Naive B cell (primary cell): ENCODE results near the gene FBH1. TPM values are rescaled to one million over a fixed set of nuclear protein-coding genes. Genes with fewer than 3 reads are reported as not detected.
"Not testable (repeated sequence)": the region's sequence is repeated elsewhere in the genome, so short reads cannot be mapped to it uniquely, and the experiment has no call there.

Experiments used
- ATAC-seq, 2 donors: fragments of 150-1000 bp; cut with Tn5 transposase; 2 replicates each; pipeline ENCODE4 v1.10.0; 2021; ENCODE audit warnings: low read depth in 2 of 2, mild to moderate bottlenecking in 2 of 2, moderate library complexity in 2 of 2
- DNase-seq: peaks from one replicate; pipeline ENCODE4 v3.0.0; 2022
- H3K27ac Mint-ChIP-seq, 6 donors: one replicate each; pipeline ENCODE4 v1.8.0; 2020 to 2022; ENCODE audit warnings: mild to moderate bottlenecking in 6 of 6, mixed read lengths in 6 of 6, moderate library complexity in 5 of 6, inconsistent platforms in 2 of 6
- H3K27me3 Mint-ChIP-seq, 3 donors: one replicate each; pipeline ENCODE4 v1.8.0; 2021 to 2022; ENCODE audit warnings: mixed read lengths in 3 of 3, mild to moderate bottlenecking in 1 of 3
- H3K36me3 Mint-ChIP-seq, 2 donors: one replicate each; pipeline ENCODE4 v1.8.0; 2020 to 2022; ENCODE audit warnings: mixed read lengths in 2 of 2, inconsistent platforms in 1 of 2, mild to moderate bottlenecking in 1 of 2
- H3K4me1 Mint-ChIP-seq, 3 donors: one replicate each; pipeline ENCODE4 v1.8.0; 2020 to 2022; ENCODE audit warnings: mixed read lengths in 3 of 3, inconsistent platforms in 1 of 3, mild to moderate bottlenecking in 1 of 3, moderate library complexity in 1 of 3
- H3K4me3 Mint-ChIP-seq, 8 donors: one replicate each; pipeline ENCODE4 v1.8.0; 2020 to 2022; ENCODE audit warnings: mild to moderate bottlenecking in 8 of 8, mixed read lengths in 8 of 8, moderate library complexity in 8 of 8, inconsistent platforms in 2 of 8
- H3K9me3 Mint-ChIP-seq, 7 donors: one replicate each; pipeline ENCODE4 v1.8.0; 2020 to 2022; ENCODE audit warnings: mixed read lengths in 7 of 7, mild to moderate bottlenecking in 5 of 7, inconsistent platforms in 2 of 7, moderate library complexity in 1 of 7
- polyA plus RNA-seq, 6 donors: library from polyadenylated mRNA; unstranded; fragments of 300-500 nt; fragmentation: Illumina TruSeq; gene quantifications; one replicate each; pipeline ENCODE4 v1.2.3, GENCODE V29; 2021; ENCODE audit warnings: low read depth in 6 of 6

Gene FBH1
- polyA plus RNA-seq, 6 donors from 2014 or later, result 93.4 to 123 (median 95.2) TPM

DNA sequence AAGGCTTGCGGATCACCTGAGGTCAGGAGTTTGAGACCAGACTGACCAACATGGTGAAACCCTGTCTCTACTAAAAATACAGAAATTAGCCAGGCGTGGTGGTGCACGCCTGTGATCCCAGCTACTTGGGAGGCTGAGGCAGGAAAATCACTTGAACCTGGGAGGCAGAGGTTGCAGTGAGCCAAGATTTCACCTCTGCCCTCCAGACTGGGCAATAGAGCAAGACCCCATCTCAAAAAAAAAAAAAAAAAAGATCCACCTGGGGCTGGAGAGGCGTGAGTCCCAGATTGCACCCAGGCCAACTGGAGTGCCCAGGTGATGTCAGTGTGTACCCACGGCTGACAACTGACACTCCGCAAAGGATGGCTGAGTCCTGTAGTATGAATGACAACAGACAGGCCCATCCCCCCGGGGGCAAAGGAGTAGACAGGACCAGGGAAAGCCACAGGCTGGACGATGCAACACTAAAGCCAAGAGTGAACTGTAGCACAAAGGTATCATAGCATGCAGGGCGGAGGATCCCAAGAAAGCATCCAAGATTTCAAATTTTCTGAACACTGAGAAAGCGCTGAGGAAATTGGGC is 72.4 kb downstream of the FBH1 start:
- H3K9me3 Mint-ChIP-seq, H3K36me3 Mint-ChIP-seq, ATAC-seq, H3K4me3 Mint-ChIP-seq, DNase-seq, H3K27ac Mint-ChIP-seq, H3K27me3 Mint-ChIP-seq, H3K4me1 Mint-ChIP-seq: not testable (repeated sequence)

GRCh38 chr10:5963071-5963470 is 73.0 kb downstream of the FBH1 start:
- Mint-ChIP-seq H3K27me3 (no peaks in the 10 kb centered on the region), H3K4me1 (no peaks in the 10 kb centered on the region), H3K4me3 (no peak overlapping the region), H3K27ac (no peak overlapping the region), H3K36me3 (no peaks in the 10 kb centered on the region), H3K9me3 (no peaks in the 10 kb centered on the region)
- no peak for DNase-seq
- no peak for ATAC-seq

- H3K4me3 Mint-ChIP-seq, result no peak overlapping the region
- DNase-seq (no peak), ATAC-seq (no peak)
- no peaks in the 10 kb centered on the region for H3K36me3 Mint-ChIP-seq
- H3K27ac Mint-ChIP-seq, result no peak overlapping the region
- H3K27me3 Mint-ChIP-seq, result no peaks in the 10 kb centered on the region
- no peaks in the 10 kb centered on the region for H3K9me3 Mint-ChIP-seq
- H3K4me1 Mint-ChIP-seq, result no peaks in the 10 kb centered on the region
These were observed 73.5 kb downstream of the FBH1 start for GRCh38 chr10:5963591-5963990.

- no peaks in the 10 kb centered on the region for H3K9me3 Mint-ChIP-seq
- no peaks in the 10 kb centered on the region for H3K36me3 Mint-ChIP-seq
- no peaks in the 10 kb centered on the region for H3K27me3 Mint-ChIP-seq
- no peaks in the 10 kb centered on the region for H3K4me1 Mint-ChIP-seq
- no peak overlapping the region for H3K27ac Mint-ChIP-seq
- no peak for DNase-seq
- ATAC-seq, result no peak
- no peak overlapping the region for H3K4me3 Mint-ChIP-seq
These were observed 74.7 kb downstream of the FBH1 start for GRCh38 chr10:5964736-5965135.

DNA sequence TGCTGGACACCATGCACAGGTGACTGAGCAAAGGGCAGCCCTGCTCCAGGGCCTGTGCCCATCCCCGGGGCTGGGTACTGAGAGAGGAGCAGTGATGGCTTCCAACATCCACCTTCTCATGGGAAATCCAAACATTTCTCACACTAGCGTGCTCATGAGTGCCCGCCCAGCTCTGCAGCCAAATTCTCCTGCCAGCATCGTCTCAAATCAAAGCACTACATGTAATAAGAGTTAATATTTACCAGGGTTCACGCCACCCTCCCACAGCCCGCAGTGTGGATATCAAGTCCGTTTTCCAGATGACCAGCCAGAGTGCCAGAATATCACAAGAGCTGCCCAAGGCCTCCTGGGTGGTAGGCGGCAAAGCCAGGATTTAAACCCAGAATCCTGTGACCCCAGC is 75.2 kb downstream of the FBH1 start:
- Mint-ChIP-seq H3K27ac (peak overlapping the region in 1 of 6 donors; percentile 27), H3K36me3 (no peaks in the 10 kb centered on the region), H3K4me3 (no peak overlapping the region), H3K9me3 (no peaks in the 10 kb centered on the region), H3K4me1 (no peaks in the 10 kb centered on the region), H3K27me3 (no peaks in the 10 kb centered on the region)
- ATAC-seq, result no peak
- no peak for DNase-seq

DNA sequence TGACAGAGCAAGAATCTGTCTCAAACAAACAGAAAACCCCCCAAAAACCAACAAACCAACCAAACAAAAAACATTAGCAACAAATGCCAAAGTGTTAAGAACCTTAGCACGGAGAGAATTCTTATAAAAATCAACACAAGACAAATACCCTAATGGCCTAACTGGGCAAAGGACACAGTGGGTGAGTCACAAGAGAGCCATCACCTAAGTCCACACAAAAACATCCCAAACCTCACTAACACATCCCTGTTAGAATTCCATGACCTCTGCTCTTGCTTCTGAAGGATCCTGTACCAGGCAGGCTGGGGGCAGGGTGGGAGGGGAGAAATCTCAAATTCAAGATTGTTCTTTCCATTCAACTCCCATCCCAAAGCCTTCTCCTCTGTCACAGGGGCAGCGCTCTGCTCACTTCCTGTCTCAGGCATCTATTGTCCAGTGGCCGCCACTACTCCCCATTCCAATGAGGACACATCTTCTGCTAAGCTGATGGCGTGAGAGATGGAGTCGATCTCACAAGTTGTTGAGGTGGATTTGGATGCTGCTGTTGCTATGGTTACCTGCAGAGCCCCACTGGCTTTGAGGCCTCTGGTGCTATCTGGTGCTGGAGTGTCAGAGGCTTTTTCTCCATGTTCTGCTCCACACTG is 78.1 kb downstream of the FBH1 start:
- H3K36me3 Mint-ChIP-seq, result no peaks in the 10 kb centered on the region
- peaks cover 3 to 11% (median 10%) of the 10 kb centered on the region in 3 donors for H3K4me1 Mint-ChIP-seq
- peak overlapping the region in 1 of 6 donors; percentile 56 for H3K27ac Mint-ChIP-seq
- DNase-seq (no peak), ATAC-seq (no peak)
- H3K27me3 Mint-ChIP-seq, result no peaks in the 10 kb centered on the region
- no peak overlapping the region for H3K4me3 Mint-ChIP-seq
- H3K9me3 Mint-ChIP-seq, result no peaks in the 10 kb centered on the region

DNA sequence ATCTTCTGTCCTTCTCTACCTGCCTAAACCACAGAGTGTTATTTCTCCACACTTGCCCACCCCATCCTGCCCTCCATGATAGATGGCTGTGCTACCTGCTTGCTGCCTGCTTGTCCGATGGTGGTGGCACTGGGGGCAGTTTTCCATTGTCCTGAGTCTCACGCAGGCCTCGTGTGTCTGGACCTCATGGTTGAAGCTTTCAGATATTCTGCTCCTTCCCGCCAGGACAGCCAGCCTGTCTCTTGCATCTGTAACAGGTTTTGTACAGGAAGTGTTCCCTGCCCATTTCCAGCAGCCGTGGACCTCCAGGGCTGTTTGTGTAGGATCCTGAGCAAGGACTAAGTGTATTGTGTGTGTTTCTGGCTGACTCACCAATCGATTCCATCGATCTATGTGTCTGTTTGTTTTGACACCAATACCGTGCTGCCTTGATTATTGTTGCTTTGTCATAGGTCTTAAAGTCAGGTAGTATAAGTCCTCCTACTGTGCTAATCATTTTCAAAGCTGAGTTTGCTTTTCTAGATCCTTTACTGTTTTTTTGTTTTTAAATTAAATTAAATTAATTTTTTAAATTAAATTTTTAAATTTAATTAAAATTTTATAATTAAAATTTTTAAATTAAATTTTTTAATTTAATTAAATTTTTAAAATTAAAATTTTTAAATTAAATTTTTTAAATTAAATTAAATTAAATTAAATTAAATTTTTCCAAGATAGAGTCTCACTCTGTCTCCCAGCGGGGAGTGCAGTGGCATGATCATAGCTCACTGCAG is 78.8 kb downstream of the FBH1 start:
- H3K9me3 Mint-ChIP-seq, result no peaks in the 10 kb centered on the region
- ATAC-seq (no peak), DNase-seq (no peak)
- no peaks in the 10 kb centered on the region for H3K27me3 Mint-ChIP-seq
- H3K36me3 Mint-ChIP-seq, result no peaks in the 10 kb centered on the region
- peaks cover 7 to 11% (median 11%) of the 10 kb centered on the region in 3 donors for H3K4me1 Mint-ChIP-seq
- peak overlapping the region in 1 of 8 donors; percentile 39 for H3K4me3 Mint-ChIP-seq
- H3K27ac Mint-ChIP-seq, result no peak overlapping the region

- ATAC-seq, result no peak
- DNase-seq, result no peak
- Mint-ChIP-seq H3K27me3 (no peaks in the 10 kb centered on the region), H3K4me3 (no peak overlapping the region), H3K36me3 (no peaks in the 10 kb centered on the region), H3K4me1 (peaks cover 13 to 18% (median 13%) of the 10 kb centered on the region in 3 donors), H3K9me3 (no peaks in the 10 kb centered on the region), H3K27ac (peak overlapping the region in 1 of 6 donors; percentile 26)
These were observed 80.0 kb downstream of the FBH1 start for GRCh38 chr10:5970066-5970465.

DNA sequence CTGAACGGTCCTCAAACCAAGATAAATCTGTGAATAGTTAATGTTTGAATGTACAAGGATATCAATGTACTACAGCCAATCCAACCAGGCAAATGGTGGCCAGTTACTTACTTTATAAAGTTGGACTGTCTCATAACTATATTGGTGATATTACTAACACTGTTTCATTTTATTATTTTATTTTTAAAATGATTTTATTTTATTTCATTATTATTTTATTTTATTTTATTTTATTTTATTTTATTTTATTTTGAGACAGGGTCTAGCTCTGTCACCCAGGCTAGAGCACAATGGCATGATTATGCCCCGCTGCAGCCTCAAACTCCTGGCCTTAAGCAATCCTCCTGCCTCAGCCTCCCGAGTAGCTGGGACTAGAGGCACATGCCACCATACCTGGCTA is 80.5 kb downstream of the FBH1 start:
- Mint-ChIP-seq H3K4me1 (peaks cover 14 to 22% (median 18%) of the 10 kb centered on the region in 3 donors), H3K36me3 (no peaks in the 10 kb centered on the region), H3K4me3 (no peak overlapping the region), H3K9me3 (no peaks in the 10 kb centered on the region), H3K27ac (peak overlapping the region in 2 of 6 donors; percentile 26 to 70), H3K27me3 (no peaks in the 10 kb centered on the region)
- DNase-seq, result no peak
- no peak for ATAC-seq

GRCh38 chr10:5971315-5971832 is 81.3 kb downstream of the FBH1 start:
- peak overlapping the region in 2 of 6 donors; percentile 70 to 76 for H3K27ac Mint-ChIP-seq
- H3K4me3 Mint-ChIP-seq, result peak overlapping the region in 2 of 8 donors; percentile 11 to 13
- no peaks in the 10 kb centered on the region for H3K36me3 Mint-ChIP-seq
- ATAC-seq (no peak), DNase-seq (no peak)
- H3K9me3 Mint-ChIP-seq, result no peaks in the 10 kb centered on the region
- peaks cover 22 to 31% (median 26%) of the 10 kb centered on the region in 3 donors for H3K4me1 Mint-ChIP-seq
- no peaks in the 10 kb centered on the region for H3K27me3 Mint-ChIP-seq

GRCh38 chr10:5971886-5972285 is 81.8 kb downstream of the FBH1 start:
- Mint-ChIP-seq H3K4me3 (no peak overlapping the region), H3K27ac (peak overlapping the region in 3 of 6 donors; percentile 55 to 76 (median 70)), H3K9me3 (no peaks in the 10 kb centered on the region), H3K36me3 (no peaks in the 10 kb centered on the region), H3K4me1 (peaks cover 25 to 33% (median 29%) of the 10 kb centered on the region in 3 donors), H3K27me3 (no peaks in the 10 kb centered on the region)
- no peak for ATAC-seq
- no peak for DNase-seq

- no peaks in the 10 kb centered on the region for H3K36me3 Mint-ChIP-seq
- DNase-seq (no peak), ATAC-seq (no peak)
- no peaks in the 10 kb centered on the region for H3K9me3 Mint-ChIP-seq
- no peak overlapping the region for H3K27ac Mint-ChIP-seq
- H3K27me3 Mint-ChIP-seq, result no peaks in the 10 kb centered on the region
- H3K4me1 Mint-ChIP-seq, result peaks cover 25 to 33% (median 29%) of the 10 kb centered on the region in 3 donors
- H3K4me3 Mint-ChIP-seq, result peak overlapping the region in 1 of 8 donors; percentile 64
These were observed 83.0 kb downstream of the FBH1 start for GRCh38 chr10:5973069-5973468.

DNA sequence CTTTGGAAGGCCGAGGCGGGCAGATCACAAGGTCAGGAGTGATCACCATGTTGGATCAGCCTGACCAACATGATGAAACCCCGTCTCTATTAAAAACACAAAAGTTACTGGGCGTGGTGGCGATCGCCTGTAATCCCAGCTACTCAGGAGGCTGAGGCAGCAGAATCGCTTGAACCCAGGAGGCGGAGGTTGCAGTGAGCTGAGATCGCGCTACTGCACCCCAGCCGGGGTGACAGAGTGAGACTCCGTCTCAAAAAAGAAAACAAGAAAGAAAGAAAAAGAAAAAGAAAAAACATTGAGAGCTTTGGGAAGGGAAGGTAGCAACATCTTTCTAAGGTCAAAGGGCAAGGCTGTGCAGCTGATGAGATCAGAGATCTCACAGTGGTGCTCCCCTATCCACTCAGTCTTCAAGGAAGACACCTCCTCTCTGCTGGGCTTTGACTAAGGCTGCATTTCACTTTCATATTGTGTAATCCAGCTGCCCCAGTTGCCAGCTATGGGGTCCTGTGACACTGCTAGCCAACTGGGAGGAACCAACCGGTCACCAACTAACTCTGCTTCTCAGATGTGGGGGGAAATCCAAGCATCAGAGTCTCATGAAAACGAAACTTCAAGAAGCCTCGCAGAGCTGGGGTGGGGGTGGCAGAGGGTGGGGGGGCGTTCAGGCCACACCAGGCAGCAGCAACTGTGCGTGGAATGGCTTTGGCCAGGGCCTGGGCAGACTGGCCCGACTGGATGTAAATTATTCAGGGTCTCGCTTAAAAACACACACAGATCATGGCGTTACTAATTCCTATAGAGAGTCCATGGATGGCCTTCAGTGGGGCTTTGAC is 85.8 kb downstream of the FBH1 start:
- peaks cover 0 to 5% (median 0%) of the 10 kb centered on the region in 3 donors for H3K27me3 Mint-ChIP-seq
- peaks cover 25 to 33% (median 32%) of the 10 kb centered on the region in 3 donors for H3K4me1 Mint-ChIP-seq

More for the DNA sequence above, 85.8 kb downstream of the FBH1 start:
- Mint-ChIP-seq H3K4me3 (peak overlapping the region; percentile 90 to 98 (median 94)), H3K36me3 (no peaks in the 10 kb centered on the region), H3K9me3 (no peaks in the 10 kb centered on the region), H3K27ac (peak overlapping the region; percentile 41 to 96 (median 90))
- DNase-seq (peak; percentile 62), ATAC-seq (peak; percentile 69 to 73)
